ENCODE results near the gene KRTAP10-9.

- TF ChIP-seq CTCF (IDR thresholded peaks at IDR 0.05) = no peak
- TF ChIP-seq POLR2A (IDR thresholded peaks at IDR 0.05) = no peak
These were observed 31.0 kb downstream of the KRTAP10-9 start, which contains the start of gene KRTAP12-3 for GRCh38 chr21:44657635-44658540.

Data from heart left ventricle (tissue), 13 donors.